Esophagus muscularis mucosa (tissue), 4 donors: Measurements from ENCODE around the gene ITGAL. TPM values are rescaled to one million over a fixed set of nuclear protein-coding genes. Genes with fewer than 3 reads are reported as not detected.

Experiments used
- DNase-seq: peaks from one replicate; pipeline ENCODE4 v3.0.0-alpha.2; 2017; ENCODE audit errors: extremely low spot score
- H3K27ac ChIP-seq, 4 donors: fragments of 200-600 bp; sonication (generic); replicated peaks in 1 of 4; 1 replicate in 3 of 4; 2 replicates in 1 of 4; pipeline ENCODE4 v1.5.1; 2016 to 2019; ENCODE audit warnings: mild to moderate bottlenecking in 1 of 4
- H3K27me3 ChIP-seq, 4 donors: fragments of 200-600 bp; sonication (generic); one replicate each; pipeline versions ENCODE4 v1.5.1 to v1.6.0; 2016 to 2019
- H3K36me3 ChIP-seq, 4 donors: fragments of 200-600 bp; sonication (generic); one replicate each; pipeline ENCODE4 v1.5.1; 2016 to 2019
- H3K4me1 ChIP-seq, 4 donors: fragments of 200-600 bp; sonication (generic); one replicate each; pipeline ENCODE4 v1.5.1; 2016 to 2019
- H3K4me3 ChIP-seq, 4 donors: fragments of 200-600 bp; sonication (generic); 1 replicate in 2 of 4; 2 replicates in 2 of 4; pipeline ENCODE4 v1.5.1; 2016 to 2019; ENCODE audit warnings: mild to moderate bottlenecking in 4 of 4, moderate library complexity in 1 of 4
- H3K9me3 ChIP-seq, 4 donors: fragments of 200-600 bp; sonication (generic); 1 replicate in 3 of 4; 2 replicates in 1 of 4; pipeline ENCODE4 v1.5.1; 2016 to 2019
- EP300 ChIP-seq: sonication (generic); formaldehyde crosslinking; IDR thresholded peaks from one replicate; pipeline ENCODE4 v1.6.1; 2017; ENCODE audit warnings: antibody characterized with exemption
- POLR2A ChIP-seq: fragments of 450-650 bp; IDR thresholded peaks from one replicate; pipeline ENCODE4 v1.6.1; 2017; ENCODE audit warnings: antibody characterized with exemption, moderate library complexity, mild to moderate bottlenecking, low read depth
- POLR2AphosphoS5 ChIP-seq, 2 donors: sonication (generic); formaldehyde crosslinking; IDR thresholded peaks; one replicate each; pipeline ENCODE4 v1.6.1; 2017; ENCODE audit warnings: antibody characterized with exemption in 2 of 2
- WGBS: methylation state at CpG from one replicate; pipeline ENCODE4 v1.1.5; 2018; 5-methylcytosine and 5-hydroxymethylcytosine counted together
- intact Hi-C: fragments of 100-400 bp; cut with DNase I; formaldehyde crosslinking; loops from one replicate; pipeline ENCODE4 v1.15.1; 2023
- total RNA-seq, 4 donors: library from RNA; depleted of rRNA; stranded (reverse); fragments of >200 nt; gene quantifications; one replicate each; pipeline versions ENCODE4 v1.1.0 to v1.2.1, GENCODE V29; 2016
- TF ChIP-seq, protein P1 (sequence below), 3 experiments: fragments of 200-600 bp in 2 of 3; fragments of 450-650 bp in 1 of 3; sonication (generic) in 2 of 3; IDR thresholded peaks; one replicate each; pipeline ENCODE4 v1.5.1; 2017 to 2019; ENCODE audit warnings: antibody characterized with exemption in 3 of 3, mild to moderate bottlenecking in 2 of 3, moderate library complexity in 1 of 3

The ITGAL gene
- total RNA-seq, 4 donors from 2014 or later = 1.5 to 2.7 (median 2.5) TPM

DNA sequence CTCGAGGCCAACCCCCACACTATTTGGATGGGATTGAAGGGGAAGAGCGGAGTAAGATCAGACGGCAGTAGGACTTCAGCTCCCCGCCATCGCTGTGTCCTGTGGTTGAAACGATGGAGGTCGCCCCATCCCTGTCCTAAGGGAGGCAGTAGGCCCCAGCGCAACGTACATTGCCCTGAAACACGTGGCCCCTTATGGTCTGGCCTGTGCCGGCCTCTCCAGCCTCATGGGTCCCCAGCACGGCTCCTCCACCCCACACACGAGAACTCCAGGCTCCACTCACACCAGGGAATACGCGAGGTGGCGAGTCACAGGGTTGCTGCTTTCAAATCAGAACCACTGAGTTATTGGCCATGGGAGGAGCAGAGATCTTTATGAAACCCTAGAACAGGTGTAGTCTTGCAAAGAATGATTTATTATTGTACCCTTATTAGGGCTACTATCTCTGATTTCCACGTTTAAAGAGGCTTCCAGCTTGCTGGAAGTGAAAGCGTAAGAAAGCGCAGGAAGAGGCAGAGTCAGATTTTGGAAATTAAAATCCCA is 42.0 kb upstream of the ITGAL start:
- Histone ChIP-seq H3K36me3 (peaks cover 0 to 13% (median 5%) of the 10 kb centered on the region in 4 donors), H3K9me3 (no peaks in the 10 kb centered on the region), H3K4me1 (peaks cover 16 to 23% (median 19%) of the 10 kb centered on the region in 4 donors), H3K4me3 (peak overlapping the region; percentile 67 to 70 (median 68)), H3K27ac (peak overlapping the region; percentile 75 to 88 (median 80)), H3K27me3 (no peaks in the 10 kb centered on the region)
- intact Hi-C loops = loop anchor here (5.0 to 10.0 kb wide), 2 partner anchors 92 to 264 kb away; partner anchors contain the start of gene SRCAP
- DNase-seq = no peak
- 59% methylated on average over 13 of the region's 19 CpGs for WGBS
- TF ChIP-seq, protein P1, sequence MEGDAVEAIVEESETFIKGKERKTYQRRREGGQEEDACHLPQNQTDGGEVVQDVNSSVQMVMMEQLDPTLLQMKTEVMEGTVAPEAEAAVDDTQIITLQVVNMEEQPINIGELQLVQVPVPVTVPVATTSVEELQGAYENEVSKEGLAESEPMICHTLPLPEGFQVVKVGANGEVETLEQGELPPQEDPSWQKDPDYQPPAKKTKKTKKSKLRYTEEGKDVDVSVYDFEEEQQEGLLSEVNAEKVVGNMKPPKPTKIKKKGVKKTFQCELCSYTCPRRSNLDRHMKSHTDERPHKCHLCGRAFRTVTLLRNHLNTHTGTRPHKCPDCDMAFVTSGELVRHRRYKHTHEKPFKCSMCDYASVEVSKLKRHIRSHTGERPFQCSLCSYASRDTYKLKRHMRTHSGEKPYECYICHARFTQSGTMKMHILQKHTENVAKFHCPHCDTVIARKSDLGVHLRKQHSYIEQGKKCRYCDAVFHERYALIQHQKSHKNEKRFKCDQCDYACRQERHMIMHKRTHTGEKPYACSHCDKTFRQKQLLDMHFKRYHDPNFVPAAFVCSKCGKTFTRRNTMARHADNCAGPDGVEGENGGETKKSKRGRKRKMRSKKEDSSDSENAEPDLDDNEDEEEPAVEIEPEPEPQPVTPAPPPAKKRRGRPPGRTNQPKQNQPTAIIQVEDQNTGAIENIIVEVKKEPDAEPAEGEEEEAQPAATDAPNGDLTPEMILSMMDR (IDR thresholded peaks at IDR 0.05) = peak in 1 of 3 experiments; percentile 22
- TF ChIP-seq EP300 (no peak), POLR2AphosphoS5 (IDR thresholded peaks at IDR 0.05) (no peak), POLR2A (no peak)

DNA sequence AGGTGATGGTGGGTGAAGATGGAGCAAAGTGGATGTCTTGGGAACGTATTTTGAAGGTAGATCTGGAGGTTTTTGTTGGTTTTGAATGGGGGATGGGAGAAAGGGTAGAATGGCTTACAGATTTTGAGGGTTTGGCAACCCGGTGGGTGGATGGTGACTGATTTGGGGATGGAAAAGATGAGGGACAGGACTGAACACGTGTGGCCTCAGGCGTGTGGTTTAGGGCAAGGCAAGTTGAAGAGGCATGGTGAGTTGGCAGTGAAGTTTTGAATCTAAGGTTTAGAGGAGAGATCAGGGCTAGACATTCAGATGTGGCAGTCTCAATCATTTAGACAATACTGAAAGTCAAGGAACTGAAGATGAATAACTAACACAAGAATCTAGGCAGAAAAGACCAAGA is 37.7 kb upstream of the ITGAL start:
- intact Hi-C loops = loop anchor here (5.0 to 10.0 kb wide), 2 partner anchors 87 to 260 kb away; partner anchors contain the start of gene SRCAP
- H3K4me3 ChIP-seq = no peak overlapping the region
- no peak overlapping the region for H3K27ac ChIP-seq
- H3K4me1 ChIP-seq = peaks cover 6 to 8% (median 7%) of the 10 kb centered on the region in 4 donors
- no peaks in the 10 kb centered on the region for H3K36me3 ChIP-seq
- TF ChIP-seq POLR2AphosphoS5 (IDR thresholded peaks at IDR 0.05) = no peak
- TF ChIP-seq EP300 = no peak
- TF ChIP-seq, protein P1 (IDR thresholded peaks at IDR 0.05) = no peak
- TF ChIP-seq POLR2A = no peak
- no peak for DNase-seq
- 74% methylated on average over 4 of the region's 4 CpGs for WGBS
- H3K27me3 ChIP-seq = no peaks in the 10 kb centered on the region
- no peaks in the 10 kb centered on the region for H3K9me3 ChIP-seq

DNA sequence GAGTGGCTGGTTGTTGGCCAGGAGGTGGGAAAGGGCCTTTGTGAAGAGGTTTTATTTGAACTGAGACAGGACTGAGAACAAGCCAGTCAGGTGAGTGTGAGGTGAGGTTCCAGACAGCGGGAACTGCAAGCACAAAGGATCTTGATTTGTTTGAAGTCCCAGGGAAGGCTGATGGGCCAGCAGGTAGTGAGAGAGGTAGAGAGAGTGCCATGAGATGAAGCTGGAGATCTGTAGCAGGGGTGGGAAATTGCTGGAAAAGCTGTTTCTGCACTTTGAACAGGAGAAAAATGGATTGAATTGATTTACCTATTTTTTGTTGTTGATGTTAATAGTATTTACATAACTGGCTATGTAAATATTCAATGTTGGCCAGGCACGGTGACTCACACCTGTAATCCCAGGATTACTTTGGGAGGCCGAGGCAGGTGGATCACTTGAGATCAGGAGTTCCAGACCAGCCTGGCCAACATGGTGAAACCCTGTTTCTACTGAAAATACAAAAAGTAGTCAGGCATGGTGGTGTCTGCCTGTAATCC is 35.0 kb upstream of the ITGAL start:
- H3K27me3 ChIP-seq = no peaks in the 10 kb centered on the region
- no peak overlapping the region for H3K27ac ChIP-seq
- no peak overlapping the region for H3K4me3 ChIP-seq
- H3K36me3 ChIP-seq = peaks cover 0 to 2% (median under 1%) of the 10 kb centered on the region in 4 donors
- no peaks in the 10 kb centered on the region for H3K9me3 ChIP-seq
- no peaks in the 10 kb centered on the region for H3K4me1 ChIP-seq
- TF ChIP-seq EP300 = no peak
- TF ChIP-seq POLR2AphosphoS5 (IDR thresholded peaks at IDR 0.05) = no peak
- TF ChIP-seq, protein P1 (IDR thresholded peaks at IDR 0.05) = no peak
- no peak for TF ChIP-seq POLR2A
- intact Hi-C loops = loop anchor here (10.0 kb wide), 1 partner anchor 257 kb away; the partner anchor contains the start of gene SRCAP
- 67% methylated on average over 3 of the region's 3 CpGs for WGBS
- DNase-seq = no peak

DNA sequence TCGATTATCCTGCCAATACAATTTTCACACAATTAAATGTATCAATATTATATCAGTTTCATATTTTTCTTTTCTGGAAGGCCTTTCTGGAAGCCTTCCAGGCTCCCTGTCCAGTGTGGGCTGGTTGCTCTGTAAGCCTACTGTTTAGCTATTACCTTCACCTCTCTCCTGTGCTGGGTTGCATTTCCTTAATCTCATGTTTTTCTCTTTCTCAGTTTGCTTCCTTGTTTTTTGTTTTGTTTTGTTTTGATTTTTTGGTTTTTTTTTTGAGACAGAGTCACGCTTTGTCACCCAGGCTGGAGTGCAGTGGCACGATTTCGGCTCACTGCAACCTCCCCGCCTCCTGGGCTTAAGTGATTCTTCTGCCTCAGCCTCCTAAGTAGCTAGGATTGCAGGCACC is 33.7 kb upstream of the ITGAL start:
- TF ChIP-seq POLR2AphosphoS5 (IDR thresholded peaks at IDR 0.05) (no peak), POLR2A (no peak), EP300 (no peak)
- TF ChIP-seq, protein P1 (IDR thresholded peaks at IDR 0.05) = no peak
- peaks cover 0 to 13% (median 5%) of the 10 kb centered on the region in 4 donors for H3K36me3 ChIP-seq
- no peaks in the 10 kb centered on the region for H3K27me3 ChIP-seq
- WGBS = 94% methylated on average over 5 of the region's 5 CpGs
- H3K4me3 ChIP-seq = no peak overlapping the region
- peaks cover 4 to 7% (median 6%) of the 10 kb centered on the region in 4 donors for H3K4me1 ChIP-seq
- no peak for DNase-seq
- intact Hi-C loops = loop anchor here (10.0 kb wide), 1 partner anchor 256 kb away; the partner anchor contains the start of gene SRCAP
- H3K27ac ChIP-seq = no peak overlapping the region
- no peaks in the 10 kb centered on the region for H3K9me3 ChIP-seq
